Measurements from ENCODE around the gene SNX17.

Gene SNX17

GRCh38 chr2:27416151-27416550, 45.7 kb downstream of the SNX17 start:
- Histone ChIP-seq H3K14ac (ENCODE audit: low read length) (no peak overlapping the region), H2AFZ (ENCODE audit: low read length) (no peak overlapping the region), H3K79me1 (ENCODE audit: low read depth, low read length) (no peaks in the 10 kb centered on the region), H4K8ac (ENCODE audit: low read depth, low read length) (no peak overlapping the region), H3K4me3 (ENCODE audit: low read length in 2 of 2) (no peak overlapping the region), H2BK15ac (ENCODE audit: low read length) (no peak overlapping the region), H3K4me2 (ENCODE audit: insufficient read depth, low read length, poor library complexity, severe bottlenecking) (no peak overlapping the region), H3K4me1 (ENCODE audit: control insufficient read depth in 2 of 2, insufficient read depth in 1 of 2, low read depth in 1 of 2, low read length in 2 of 2) (no peaks in the 10 kb centered on the region), H3K9ac (ENCODE audit: low read depth, low read length, poor library complexity) (no peak overlapping the region), H2AK5ac (ENCODE audit: low read depth, low read length) (no peak overlapping the region), H3K23ac (ENCODE audit: low read depth, low read length, poor library complexity) (no peak overlapping the region), H3K36me3 (replicated peaks in 1 of 2; ENCODE audit: control insufficient read depth in 2 of 2, insufficient read depth in 2 of 2, low read length in 2 of 2) (no peaks in the 10 kb centered on the region), H3K27me3 (ENCODE audit: control insufficient read depth in 3 of 3, insufficient read depth in 3 of 3, low read depth in 1 of 3, low read length in 3 of 3) (no peaks in the 10 kb centered on the region), H3K27ac (replicated peaks; ENCODE audit: low read length) (no peak overlapping the region), H2BK5ac (ENCODE audit: low read length) (no peak overlapping the region), H3K9me3 (replicated peaks in 1 of 2; ENCODE audit: control insufficient read depth in 2 of 2, insufficient read depth in 1 of 2, low read depth in 1 of 2, low read length in 2 of 2) (no peaks in the 10 kb centered on the region), H2BK12ac (ENCODE audit: low read length) (no peak overlapping the region), H2BK120ac (ENCODE audit: low read depth, low read length) (no peak overlapping the region), H4K91ac (ENCODE audit: low read depth, low read length, poor library complexity) (no peak overlapping the region), H3K18ac (ENCODE audit: low read length) (no peak overlapping the region), H3K4ac (ENCODE audit: low read length) (no peak overlapping the region)
- no peak for DNase-seq (ENCODE audit: low spot score)
- no CpG with 5 or more reads among the region's 6 CpGs for WGBS, 2 donors (ENCODE audit: extremely low coverage in 2 of 2, insufficient read length in 2 of 2, insufficient replicate concordance in 1 of 2)

- Histone ChIP-seq H2BK5ac (ENCODE audit: low read length) (no peak overlapping the region), H2AK5ac (ENCODE audit: low read depth, low read length) (no peak overlapping the region), H3K14ac (ENCODE audit: low read length) (no peak overlapping the region), H3K4me3 (ENCODE audit: low read length in 2 of 2) (no peak overlapping the region), H2AFZ (ENCODE audit: low read length) (no peak overlapping the region), H3K9me3 (replicated peaks in 1 of 2; ENCODE audit: control insufficient read depth in 2 of 2, insufficient read depth in 1 of 2, low read depth in 1 of 2, low read length in 2 of 2) (no peaks in the 10 kb centered on the region), H3K18ac (ENCODE audit: low read length) (no peak overlapping the region), H3K23ac (ENCODE audit: low read depth, low read length, poor library complexity) (no peak overlapping the region), H2BK15ac (ENCODE audit: low read length) (no peak overlapping the region), H4K8ac (ENCODE audit: low read depth, low read length) (no peak overlapping the region), H2BK120ac (ENCODE audit: low read depth, low read length) (no peak overlapping the region), H3K4ac (ENCODE audit: low read length) (no peak overlapping the region), H3K36me3 (replicated peaks in 1 of 2; ENCODE audit: control insufficient read depth in 2 of 2, insufficient read depth in 2 of 2, low read length in 2 of 2) (no peaks in the 10 kb centered on the region), H3K4me1 (ENCODE audit: control insufficient read depth in 2 of 2, insufficient read depth in 1 of 2, low read depth in 1 of 2, low read length in 2 of 2) (no peaks in the 10 kb centered on the region), H3K27me3 (ENCODE audit: control insufficient read depth in 3 of 3, insufficient read depth in 3 of 3, low read depth in 1 of 3, low read length in 3 of 3) (no peaks in the 10 kb centered on the region), H3K27ac (replicated peaks; ENCODE audit: low read length) (no peak overlapping the region), H3K4me2 (ENCODE audit: insufficient read depth, low read length, poor library complexity, severe bottlenecking) (no peak overlapping the region), H3K79me1 (ENCODE audit: low read depth, low read length) (no peaks in the 10 kb centered on the region), H3K9ac (ENCODE audit: low read depth, low read length, poor library complexity) (no peak overlapping the region), H2BK12ac (ENCODE audit: low read length) (no peak overlapping the region), H4K91ac (ENCODE audit: low read depth, low read length, poor library complexity) (no peak overlapping the region)
- no peak for DNase-seq (ENCODE audit: low spot score)
Measured at GRCh38 chr2:27420996-27421395, 50.6 kb downstream of the SNX17 start.

GRCh38 chr2:27421660-27422250, 51.3 kb downstream of the SNX17 start:
- H2AFZ ChIP-seq (ENCODE audit: low read length), result no peak overlapping the region
- no CpG with 5 or more reads among the region's 4 CpGs for WGBS, 2 donors (ENCODE audit: extremely low coverage in 2 of 2, insufficient read length in 2 of 2, insufficient replicate concordance in 1 of 2)

GRCh38 chr2:27422958-27423357, 52.5 kb downstream of the SNX17 start:
- Histone ChIP-seq H3K18ac (ENCODE audit: low read length) (no peak overlapping the region), H3K27me3 (ENCODE audit: control insufficient read depth in 3 of 3, insufficient read depth in 3 of 3, low read depth in 1 of 3, low read length in 3 of 3) (no peaks in the 10 kb centered on the region), H4K91ac (ENCODE audit: low read depth, low read length, poor library complexity) (no peak overlapping the region), H2BK5ac (ENCODE audit: low read length) (no peak overlapping the region), H3K14ac (ENCODE audit: low read length) (no peak overlapping the region), H3K4me2 (ENCODE audit: insufficient read depth, low read length, poor library complexity, severe bottlenecking) (no peak overlapping the region), H3K79me1 (ENCODE audit: low read depth, low read length) (no peaks in the 10 kb centered on the region), H2AFZ (ENCODE audit: low read length) (no peak overlapping the region), H3K4ac (ENCODE audit: low read length) (no peak overlapping the region), H2BK12ac (ENCODE audit: low read length) (no peak overlapping the region), H3K4me1 (ENCODE audit: control insufficient read depth in 2 of 2, insufficient read depth in 1 of 2, low read depth in 1 of 2, low read length in 2 of 2) (no peaks in the 10 kb centered on the region), H4K8ac (ENCODE audit: low read depth, low read length) (no peak overlapping the region), H3K9me3 (replicated peaks in 1 of 2; ENCODE audit: control insufficient read depth in 2 of 2, insufficient read depth in 1 of 2, low read depth in 1 of 2, low read length in 2 of 2) (no peaks in the 10 kb centered on the region), H3K36me3 (replicated peaks in 1 of 2; ENCODE audit: control insufficient read depth in 2 of 2, insufficient read depth in 2 of 2, low read length in 2 of 2) (no peaks in the 10 kb centered on the region), H2BK15ac (ENCODE audit: low read length) (no peak overlapping the region), H3K27ac (replicated peaks; ENCODE audit: low read length) (no peak overlapping the region), H2BK120ac (ENCODE audit: low read depth, low read length) (no peak overlapping the region), H3K23ac (ENCODE audit: low read depth, low read length, poor library complexity) (no peak overlapping the region), H3K4me3 (ENCODE audit: low read length in 2 of 2) (no peak overlapping the region), H2AK5ac (ENCODE audit: low read depth, low read length) (no peak overlapping the region), H3K9ac (ENCODE audit: low read depth, low read length, poor library complexity) (no peak overlapping the region)
- no peak for DNase-seq (ENCODE audit: low spot score)
- WGBS, 2 donors (ENCODE audit: extremely low coverage in 2 of 2, insufficient read length in 2 of 2, insufficient replicate concordance in 1 of 2), result no CpG with 5 or more reads among the region's 3 CpGs

More at GRCh38 chr2:27421660-27422250, 51.3 kb downstream of the SNX17 start:
- H2BK120ac ChIP-seq (ENCODE audit: low read depth, low read length), result no peak overlapping the region
- no peaks in the 10 kb centered on the region for H3K36me3 ChIP-seq (replicated peaks in 1 of 2; ENCODE audit: control insufficient read depth in 2 of 2, insufficient read depth in 2 of 2, low read length in 2 of 2)
- H3K27ac ChIP-seq (replicated peaks; ENCODE audit: low read length), result no peak overlapping the region
- H2BK15ac ChIP-seq (ENCODE audit: low read length), result no peak overlapping the region
- H3K27me3 ChIP-seq (ENCODE audit: control insufficient read depth in 3 of 3, insufficient read depth in 3 of 3, low read depth in 1 of 3, low read length in 3 of 3), result no peaks in the 10 kb centered on the region
- no peak overlapping the region for H3K14ac ChIP-seq (ENCODE audit: low read length)
- H3K4me3 ChIP-seq (ENCODE audit: low read length in 2 of 2), result no peak overlapping the region
- H3K9me3 ChIP-seq (replicated peaks in 1 of 2; ENCODE audit: control insufficient read depth in 2 of 2, insufficient read depth in 1 of 2, low read depth in 1 of 2, low read length in 2 of 2), result no peaks in the 10 kb centered on the region
- no peak overlapping the region for H4K8ac ChIP-seq (ENCODE audit: low read depth, low read length)
- H3K23ac ChIP-seq (ENCODE audit: low read depth, low read length, poor library complexity), result no peak overlapping the region
- H3K18ac ChIP-seq (ENCODE audit: low read length), result no peak overlapping the region
- no peak overlapping the region for H4K91ac ChIP-seq (ENCODE audit: low read depth, low read length, poor library complexity)
- H2AK5ac ChIP-seq (ENCODE audit: low read depth, low read length), result no peak overlapping the region
- no peak overlapping the region for H3K9ac ChIP-seq (ENCODE audit: low read depth, low read length, poor library complexity)
- no peak overlapping the region for H2BK12ac ChIP-seq (ENCODE audit: low read length)
- no peaks in the 10 kb centered on the region for H3K4me1 ChIP-seq (ENCODE audit: control insufficient read depth in 2 of 2, insufficient read depth in 1 of 2, low read depth in 1 of 2, low read length in 2 of 2)
- H2BK5ac ChIP-seq (ENCODE audit: low read length), result no peak overlapping the region
- H3K4ac ChIP-seq (ENCODE audit: low read length), result no peak overlapping the region
- DNase-seq (ENCODE audit: low spot score), result no peak
- H3K4me2 ChIP-seq (ENCODE audit: insufficient read depth, low read length, poor library complexity, severe bottlenecking), result no peak overlapping the region
- H3K79me1 ChIP-seq (ENCODE audit: low read depth, low read length), result no peaks in the 10 kb centered on the region

All from neuronal stem cell (in vitro differentiated cells).